Neuronal stem cell (in vitro differentiated cells): ENCODE measurements around the gene HOXB4.
A peak's percentile ranks its signal among the peaks of the same experiment; 100 is the strongest.

Source experiments
- DNase-seq: peaks from one replicate; pipeline ENCODE4 v3.0.0-alpha.2; 2013; ENCODE audit warnings: low spot score
- H2AFZ ChIP-seq: one replicate; pipeline ENCODE4 v1.6.1; 2013; ENCODE audit warnings: mild to moderate bottlenecking, low read length, inconsistent platforms
- H2AK5ac ChIP-seq: 2 replicates; pipeline ENCODE4 v1.6.1; 2013; ENCODE audit warnings: low read depth, mild to moderate bottlenecking, inconsistent platforms, low read length, moderate library complexity, mixed read lengths
- H2BK120ac ChIP-seq: 2 replicates; pipeline ENCODE4 v1.6.1; 2013; ENCODE audit warnings: low read depth, mild to moderate bottlenecking, inconsistent platforms, low read length, moderate library complexity, mixed read lengths
- H2BK12ac ChIP-seq: one replicate; pipeline ENCODE4 v1.6.1; 2013; ENCODE audit warnings: low read length, inconsistent platforms
- H2BK15ac ChIP-seq: 2 replicates; pipeline ENCODE4 v1.6.1; 2013; ENCODE audit warnings: mild to moderate bottlenecking, low read length, inconsistent platforms, mixed read lengths
- H2BK5ac ChIP-seq: one replicate; pipeline ENCODE4 v1.6.1; 2013; ENCODE audit warnings: inconsistent platforms, mild to moderate bottlenecking, low read length, moderate library complexity
- H3K14ac ChIP-seq: one replicate; pipeline ENCODE4 v1.6.1; 2013; ENCODE audit warnings: low read length, inconsistent platforms
- H3K18ac ChIP-seq: 2 replicates; pipeline ENCODE4 v1.6.1; 2013; ENCODE audit warnings: low read length, inconsistent platforms
- H3K23ac ChIP-seq: 2 replicates; pipeline ENCODE4 v1.6.1; 2013; ENCODE audit warnings: low read depth, mild to moderate bottlenecking, mixed read lengths, low read length, inconsistent platforms; ENCODE audit not compliant: poor library complexity
- H3K27ac ChIP-seq: replicated peaks from 3 replicates; pipeline ENCODE4 v1.5.1; 2013; ENCODE audit warnings: low read length, inconsistent platforms
- H3K27me3 ChIP-seq, 3 experiments: 2 replicates each; pipeline ENCODE4 v1.6.1; 2013; ENCODE audit warnings: low read length in 3 of 3, mild to moderate bottlenecking in 2 of 3, inconsistent platforms in 1 of 3, low read depth in 1 of 3, mixed read lengths in 1 of 3, moderate library complexity in 1 of 3; ENCODE audit not compliant: control insufficient read depth in 3 of 3, insufficient read depth in 3 of 3
- H3K36me3 ChIP-seq, 2 donors: replicated peaks in 1 of 2; 2 replicates each; pipeline ENCODE4 v1.6.1; 2013; ENCODE audit warnings: low read length in 2 of 2; ENCODE audit not compliant: control insufficient read depth in 2 of 2, insufficient read depth in 2 of 2
- H3K4ac ChIP-seq: 2 replicates; pipeline ENCODE4 v1.6.1; 2013; ENCODE audit warnings: inconsistent platforms, mild to moderate bottlenecking, low read length, moderate library complexity
- H3K4me1 ChIP-seq, 2 donors: 1 replicate in 1 of 2; 2 replicates in 1 of 2; pipeline ENCODE4 v1.6.1; 2013; ENCODE audit warnings: low read length in 2 of 2, low read depth in 1 of 2; ENCODE audit not compliant: control insufficient read depth in 2 of 2, insufficient read depth in 1 of 2
- H3K4me2 ChIP-seq: one replicate; pipeline ENCODE4 v1.6.1; 2013; ENCODE audit warnings: mild to moderate bottlenecking, low read length, inconsistent platforms; ENCODE audit not compliant: insufficient read depth, poor library complexity, severe bottlenecking
- H3K4me3 ChIP-seq, 2 donors: 2 replicates each; pipeline ENCODE4 v1.5.1; 2013; ENCODE audit warnings: low read length in 2 of 2, mild to moderate bottlenecking in 2 of 2, inconsistent platforms in 1 of 2, moderate library complexity in 1 of 2
- H3K79me1 ChIP-seq: one replicate; pipeline ENCODE4 v1.6.1; 2013; ENCODE audit warnings: low read depth, mild to moderate bottlenecking, inconsistent platforms, low read length, moderate library complexity
- H3K9ac ChIP-seq: one replicate; pipeline ENCODE4 v1.6.1; 2013; ENCODE audit warnings: mild to moderate bottlenecking, low read depth, low read length, inconsistent platforms; ENCODE audit not compliant: poor library complexity
- H3K9me3 ChIP-seq, 2 donors: replicated peaks in 1 of 2; 2 replicates each; pipeline versions ENCODE3 to v1.6.1; 2013; ENCODE audit warnings: low read length in 2 of 2, mild to moderate bottlenecking in 2 of 2, inconsistent platforms in 1 of 2, low read depth in 1 of 2, mixed read lengths in 1 of 2, moderate library complexity in 1 of 2; ENCODE audit not compliant: control insufficient read depth in 2 of 2, insufficient read depth in 1 of 2
- H4K8ac ChIP-seq: one replicate; pipeline ENCODE4 v1.6.1; 2013; ENCODE audit warnings: low read depth, mild to moderate bottlenecking, inconsistent platforms, low read length, moderate library complexity
- H4K91ac ChIP-seq: one replicate; pipeline ENCODE4 v1.6.1; 2013; ENCODE audit warnings: low read length, low read depth, mild to moderate bottlenecking, inconsistent platforms; ENCODE audit not compliant: poor library complexity
- WGBS, 2 donors: extraction: QIAGEN DNeasy Blood & Tissue Kit; methylation state at CpG; one replicate each; pipeline ENCODE4 v1.1.7; 2013; ENCODE audit warnings: missing lambda C conversion rate in 2 of 2, mixed read lengths in 1 of 2; ENCODE audit not compliant: insufficient read length in 2 of 2, insufficient replicate concordance in 1 of 2; ENCODE audit errors: extremely low coverage in 2 of 2; 5-methylcytosine and 5-hydroxymethylcytosine counted together

HOXB4 gene

GRCh38 chr17:48625495-48626244 lies 47.5 kb upstream of the HOXB4 start:
- H3K36me3 ChIP-seq: no peaks in the 10 kb centered on the region
- H3K9me3 ChIP-seq: peaks cover 0 to 9% of the 10 kb centered on the region in 2 donors
- H3K4me3 ChIP-seq: peak overlapping the region in 1 of 2 donors; percentile 21
- no peak overlapping the region for H2BK15ac ChIP-seq
- no peak overlapping the region for H3K9ac ChIP-seq
- no peak overlapping the region for H2BK12ac ChIP-seq
- H4K8ac ChIP-seq: no peak overlapping the region
- no peak overlapping the region for H3K27ac ChIP-seq
- no peak overlapping the region for H2BK120ac ChIP-seq
- H2AK5ac ChIP-seq: no peak overlapping the region
- peaks cover 58 to 100% (median 99%) of the 10 kb centered on the region in 3 experiments for H3K27me3 ChIP-seq
- no peaks in the 10 kb centered on the region for H3K79me1 ChIP-seq
- H4K91ac ChIP-seq: no peak overlapping the region
- DNase-seq: no peak
- WGBS, 2 donors: no CpG with 5 or more reads among the region's 69 CpGs
- no peak overlapping the region for H3K4me2 ChIP-seq
- H3K23ac ChIP-seq: peak overlapping the region; percentile 23
- no peak overlapping the region for H3K14ac ChIP-seq
- peaks cover 0 to 4% of the 10 kb centered on the region in 2 donors for H3K4me1 ChIP-seq
- no peak overlapping the region for H3K18ac ChIP-seq
- no peak overlapping the region for H3K4ac ChIP-seq
- peak overlapping the region; percentile 82 for H2AFZ ChIP-seq
- no peak overlapping the region for H2BK5ac ChIP-seq

- Histone ChIP-seq H3K4me3 (no peak overlapping the region), H3K14ac (no peak overlapping the region), H2AFZ (peak overlapping the region; percentile 82), H2BK5ac (no peak overlapping the region), H3K4me1 (peaks cover 0 to 4% of the 10 kb centered on the region in 2 donors), H2BK120ac (no peak overlapping the region), H2AK5ac (no peak overlapping the region), H4K8ac (no peak overlapping the region), H3K36me3 (no peaks in the 10 kb centered on the region), H2BK15ac (no peak overlapping the region), H3K4ac (no peak overlapping the region), H3K27ac (no peak overlapping the region), H3K23ac (peak overlapping the region; percentile 63), H3K9me3 (peaks cover 0 to 9% of the 10 kb centered on the region in 2 donors), H3K79me1 (no peaks in the 10 kb centered on the region), H2BK12ac (no peak overlapping the region), H3K18ac (no peak overlapping the region), H3K27me3 (peaks cover 63 to 100% (median 99%) of the 10 kb centered on the region in 3 experiments), H3K4me2 (no peak overlapping the region), H4K91ac (no peak overlapping the region), H3K9ac (no peak overlapping the region)
- DNase-seq: no peak
- no CpG with 5 or more reads among the region's 66 CpGs for WGBS, 2 donors
Measured at GRCh38 chr17:48624544-48625494, 46.7 kb upstream of the HOXB4 start.

GRCh38 chr17:48624118-48624517 lies 46.0 kb upstream of the HOXB4 start:
- Histone ChIP-seq H2BK5ac (no peak overlapping the region), H3K9me3 (peaks cover 0 to 10% of the 10 kb centered on the region in 2 donors), H3K9ac (no peak overlapping the region), H4K8ac (no peak overlapping the region), H3K18ac (no peak overlapping the region), H3K79me1 (no peaks in the 10 kb centered on the region), H2AFZ (no peak overlapping the region), H3K4me1 (peaks cover 0 to 4% of the 10 kb centered on the region in 2 donors), H3K23ac (no peak overlapping the region), H3K4me3 (no peak overlapping the region), H2AK5ac (no peak overlapping the region), H2BK12ac (no peak overlapping the region), H3K14ac (no peak overlapping the region), H3K27ac (no peak overlapping the region), H3K4me2 (no peak overlapping the region), H3K36me3 (no peaks in the 10 kb centered on the region), H3K27me3 (peaks cover 68 to 100% (median 100%) of the 10 kb centered on the region in 3 experiments), H2BK120ac (no peak overlapping the region), H2BK15ac (no peak overlapping the region), H3K4ac (no peak overlapping the region), H4K91ac (no peak overlapping the region)
- no CpG with 5 or more reads among the region's 5 CpGs for WGBS, 2 donors
- DNase-seq: no peak

GRCh38 chr17:48623583-48623982 lies 45.4 kb upstream of the HOXB4 start:
- no peak overlapping the region for H2AK5ac ChIP-seq
- H2BK12ac ChIP-seq: no peak overlapping the region
- peaks cover 0 to 4% of the 10 kb centered on the region in 2 donors for H3K4me1 ChIP-seq
- peaks cover 68 to 100% (median 99%) of the 10 kb centered on the region in 3 experiments for H3K27me3 ChIP-seq
- H3K9ac ChIP-seq: no peak overlapping the region
- no peak overlapping the region for H3K4ac ChIP-seq
- peaks cover 0 to 10% of the 10 kb centered on the region in 2 donors for H3K9me3 ChIP-seq
- no peak overlapping the region for H4K91ac ChIP-seq
- DNase-seq: no peak
- no CpG with 5 or more reads among the region's 4 CpGs for whole genome bisulfite sequencing, 2 donors
- no peak overlapping the region for H3K18ac ChIP-seq
- no peak overlapping the region for H2BK5ac ChIP-seq
- no peak overlapping the region for H2BK15ac ChIP-seq
- H3K14ac ChIP-seq: no peak overlapping the region
- no peaks in the 10 kb centered on the region for H3K36me3 ChIP-seq
- H3K4me2 ChIP-seq: no peak overlapping the region
- no peaks in the 10 kb centered on the region for H3K79me1 ChIP-seq
- peak overlapping the region in 1 of 2 donors; percentile 55 for H3K4me3 ChIP-seq
- H3K23ac ChIP-seq: no peak overlapping the region
- no peak overlapping the region for H2AFZ ChIP-seq
- no peak overlapping the region for H2BK120ac ChIP-seq
- no peak overlapping the region for H4K8ac ChIP-seq
- H3K27ac ChIP-seq: no peak overlapping the region
